GM19463 (cell line): Measurements from ENCODE around the gene AGBL1.
A peak's percentile ranks its signal among the peaks of the same experiment; 100 is the strongest.

Experiments
- ATAC-seq: cut with Tn5 transposase; IDR thresholded peaks from one replicate; pipeline ENCODE4 v1.9.1; 2021; ENCODE audit warnings: mild to moderate bottlenecking, moderate library complexity; ENCODE audit not compliant: unreplicated experiment

The AGBL1 gene

GRCh38 chr15:86231864-86232721 lies 152.4 kb downstream of the AGBL1 start:
- ATAC-seq: peak; percentile 60

DNA sequence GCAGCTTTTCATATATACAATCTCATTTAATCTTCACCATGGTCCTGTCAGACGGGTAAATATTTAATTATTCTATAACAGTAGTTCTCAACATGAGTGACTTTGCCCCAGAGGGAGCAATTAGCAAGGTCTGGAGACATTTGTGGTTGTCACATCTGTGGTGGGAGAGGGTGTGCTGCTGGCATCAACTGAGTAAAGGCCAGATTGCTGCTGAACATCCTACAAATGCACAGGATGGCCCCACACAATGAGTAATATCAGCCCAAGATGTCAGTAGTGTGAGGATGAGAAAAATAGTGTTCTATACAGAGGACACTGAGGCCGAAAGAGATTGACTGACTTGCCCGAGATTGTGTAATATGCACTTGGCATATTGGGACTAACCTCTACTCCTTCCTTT lies 156.0 kb downstream of the AGBL1 start:
- no peak for ATAC-seq

DNA sequence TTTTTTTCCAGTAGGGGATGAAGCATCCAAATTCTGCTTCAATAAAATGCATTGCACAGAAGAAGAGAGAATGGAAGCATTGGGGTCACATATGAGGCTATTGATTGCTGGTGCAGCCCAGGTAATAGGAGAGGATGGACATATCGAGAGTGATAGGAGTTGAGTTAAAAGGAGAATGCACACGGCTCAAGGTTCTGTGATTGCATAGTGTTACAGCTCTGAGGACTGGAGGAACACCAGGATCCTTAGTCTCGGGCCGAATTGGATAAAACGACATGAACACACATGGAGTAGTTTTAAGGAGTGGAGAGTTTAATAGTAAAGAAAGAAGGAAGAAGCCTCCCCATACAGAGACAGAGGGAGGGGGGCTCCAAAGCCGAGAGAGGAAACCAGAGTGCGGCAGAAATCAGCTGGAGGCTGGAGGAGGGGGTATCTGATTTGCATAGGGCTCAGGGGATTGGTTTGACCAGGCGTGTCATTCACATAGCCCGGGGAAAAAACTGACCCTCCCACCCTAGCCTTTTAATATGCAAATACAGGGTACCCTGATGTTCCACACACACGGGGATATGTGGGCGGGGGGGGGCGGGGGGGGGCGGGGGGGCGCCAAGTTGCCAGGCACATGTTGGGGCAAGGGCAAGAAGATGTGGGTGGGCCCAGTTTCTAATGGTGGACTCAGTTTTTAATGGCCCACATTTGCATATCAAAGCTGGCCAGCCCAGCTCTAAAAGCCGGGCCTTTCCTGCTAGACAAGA lies 156.9 kb downstream of the AGBL1 start:
- ATAC-seq: no peak

- ATAC-seq: no peak
These were observed 157.4 kb downstream of the AGBL1 start for GRCh38 chr15:86237111-86237500.

DNA sequence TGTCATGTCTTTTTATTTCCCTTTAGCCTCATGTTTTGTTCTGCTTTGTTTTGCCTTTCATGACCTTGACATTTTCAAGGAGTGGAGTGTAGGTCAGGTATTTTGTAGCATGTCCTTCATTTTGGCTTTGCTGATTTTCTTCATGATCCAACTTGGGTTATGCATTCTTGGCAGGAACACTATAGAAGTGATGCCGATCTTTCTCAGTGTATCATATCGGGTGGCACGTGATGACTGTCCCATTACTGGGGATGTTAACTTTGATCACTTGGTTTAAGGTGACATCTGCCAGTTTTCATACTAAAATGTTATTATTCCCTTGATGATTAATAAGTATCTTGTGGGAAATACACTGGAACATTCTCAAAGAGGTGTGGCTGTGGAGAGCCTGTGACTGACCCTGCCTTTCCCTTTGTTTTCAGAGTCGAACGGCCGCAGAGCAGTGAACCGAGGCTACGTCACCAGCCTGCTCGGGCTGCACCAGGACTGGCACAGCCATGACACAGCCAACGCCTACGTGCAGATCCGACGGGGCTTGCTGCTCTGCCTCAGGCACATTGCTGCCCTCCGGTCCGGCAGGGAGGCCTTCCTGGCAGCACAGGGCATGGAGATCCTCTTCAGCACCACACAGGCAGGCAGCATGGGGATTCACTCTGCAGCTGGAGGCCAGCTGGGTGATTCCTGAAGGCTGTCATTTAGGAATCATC lies 167.7 kb downstream of the AGBL1 start:
- ATAC-seq: no peak

DNA sequence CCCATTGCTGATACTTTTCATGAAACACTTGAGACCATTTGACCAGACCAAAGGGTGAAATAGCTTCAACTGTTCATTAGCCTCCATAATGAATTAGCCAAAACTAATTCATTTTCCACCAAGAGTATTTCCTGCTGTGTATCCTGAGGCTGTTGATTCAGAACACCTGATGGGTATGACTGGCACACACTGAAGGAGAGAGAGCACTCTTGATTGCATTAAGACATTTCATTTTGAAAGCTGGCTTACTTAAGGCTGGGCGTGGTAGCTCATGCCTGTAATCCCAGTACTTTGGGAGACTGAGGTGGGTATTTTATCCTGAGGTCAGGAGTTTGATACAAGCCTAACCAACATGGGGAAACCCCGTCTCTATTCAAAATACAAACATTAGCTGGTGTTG lies 175.6 kb downstream of the AGBL1 start:
- no peak for ATAC-seq

- no peak for ATAC-seq
These were observed 177.0 kb downstream of the AGBL1 start for GRCh38 chr15:86256628-86257027.

GRCh38 chr15:86259589-86259988 lies 179.9 kb downstream of the AGBL1 start:
- ATAC-seq: no peak

- no peak for ATAC-seq
These were observed 183.6 kb downstream of the AGBL1 start for GRCh38 chr15:86263230-86263629.

DNA sequence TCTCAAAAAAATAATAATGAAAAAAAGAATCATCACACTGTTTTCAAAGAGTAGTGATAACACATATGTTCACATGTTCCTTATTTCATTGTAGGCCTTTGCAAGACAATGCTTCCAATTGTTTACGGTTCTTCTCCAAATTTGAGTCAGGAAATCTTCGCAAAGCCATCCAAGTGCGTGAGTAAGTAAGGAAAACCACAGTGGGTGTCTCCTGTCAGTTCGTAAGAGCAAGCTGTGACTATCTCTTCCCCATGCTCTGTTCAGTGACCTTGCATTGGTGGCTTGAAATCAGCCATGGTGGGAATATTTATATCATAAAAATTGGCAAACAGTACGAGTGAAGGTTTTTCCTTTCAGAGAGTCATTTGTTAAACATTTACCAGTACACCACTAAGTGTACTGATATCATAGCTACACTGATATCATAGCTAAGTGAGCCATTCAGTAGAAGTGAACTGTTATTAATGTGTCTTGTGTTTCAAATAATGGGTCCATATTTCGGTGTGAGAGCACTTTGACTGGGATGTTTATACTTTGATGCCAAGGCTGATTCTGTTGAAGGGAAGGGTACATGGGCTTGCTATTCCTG lies 187.3 kb downstream of the AGBL1 start:
- ATAC-seq: no peak

- ATAC-seq: no peak
These were observed 188.2 kb downstream of the AGBL1 start for GRCh38 chr15:86267892-86268291.

DNA sequence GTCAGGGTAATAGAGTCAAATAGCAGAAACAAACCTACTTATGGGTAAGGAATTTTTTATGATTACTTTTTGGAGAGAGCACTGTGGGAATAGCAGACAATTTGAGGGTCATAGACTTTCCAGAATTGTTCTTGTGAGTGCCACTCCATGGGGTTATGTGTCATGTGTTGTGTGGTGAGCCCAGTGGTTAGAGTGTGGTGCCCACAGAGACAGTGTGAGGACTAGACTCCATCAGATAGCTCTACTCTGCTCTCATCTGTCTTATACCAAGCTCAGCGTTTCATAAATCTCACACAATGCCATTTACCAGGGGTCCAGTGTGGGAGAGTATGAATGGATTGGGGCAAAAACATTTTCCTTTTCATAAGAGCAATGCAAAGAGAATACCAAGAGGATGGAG lies 188.9 kb downstream of the AGBL1 start:
- no peak for ATAC-seq

DNA sequence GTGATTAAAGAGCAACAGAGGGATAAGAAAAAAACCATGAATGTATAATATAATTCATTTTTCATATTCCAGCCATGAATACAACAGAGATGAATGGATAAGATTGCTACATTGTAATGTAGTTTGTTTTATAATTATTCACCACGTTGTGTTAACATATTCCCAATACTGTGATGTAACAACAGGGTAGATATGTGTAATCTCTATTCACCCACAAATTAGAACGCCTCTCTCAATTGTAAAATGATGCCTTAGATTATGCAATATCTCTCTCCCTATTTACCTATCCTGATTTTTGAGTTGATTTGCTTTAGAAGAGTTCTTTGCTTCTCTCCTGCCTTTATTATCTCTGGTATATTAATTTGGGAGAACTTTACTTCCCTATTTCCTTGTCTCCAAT lies 193.6 kb downstream of the AGBL1 start:
- ATAC-seq: no peak

- no peak for ATAC-seq
These were observed 195.7 kb downstream of the AGBL1 start for GRCh38 chr15:86275361-86275760.

- ATAC-seq: no peak
These were observed 198.9 kb downstream of the AGBL1 start for GRCh38 chr15:86278586-86278985.

DNA sequence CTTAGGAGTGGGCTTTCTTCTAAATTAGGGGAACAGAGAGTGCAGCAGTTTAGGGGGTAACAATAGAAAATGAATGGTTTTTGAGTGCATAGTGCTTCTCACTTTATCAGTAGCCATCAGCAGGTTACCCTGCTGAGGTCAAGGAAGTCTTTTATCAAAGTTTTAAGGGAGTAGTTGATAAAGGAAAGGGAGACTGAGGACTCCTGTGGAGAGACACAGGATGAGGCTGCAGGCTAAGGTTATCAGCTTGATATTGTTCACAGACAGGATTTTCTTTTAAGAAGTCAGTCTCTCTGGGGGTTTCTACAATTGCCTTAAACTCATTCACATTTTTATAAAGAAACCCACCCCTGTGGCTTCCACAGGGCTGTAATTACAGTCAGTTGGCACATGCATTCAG lies 205.0 kb downstream of the AGBL1 start:
- no peak for ATAC-seq

- no peak for ATAC-seq
These were observed 215.8 kb downstream of the AGBL1 start for GRCh38 chr15:86295511-86295910.

GRCh38 chr15:86296769-86297168 lies 217.1 kb downstream of the AGBL1 start:
- ATAC-seq: no peak

- no peak for ATAC-seq
These were observed 220.9 kb downstream of the AGBL1 start for GRCh38 chr15:86300390-86301125.

GRCh38 chr15:86311568-86312280 lies 232.1 kb downstream of the AGBL1 start:
- ATAC-seq: no peak
